PFSK-1 (cell line): ENCODE measurements around the gene TOP1.

Experiments
- POLR2AphosphoS5 ChIP-seq: IDR thresholded peaks from 2 replicates; pipeline ENCODE4 v1.6.1; 2012; ENCODE audit warnings: low read depth, mild to moderate bottlenecking, control low read depth, low read length, moderate library complexity
- REST ChIP-seq, 2 experiments: IDR thresholded peaks; 2 replicates each; pipeline versions ENCODE4 v1.6.1 to v1.8.0; 2011 to 2012; ENCODE audit warnings: low read depth in 2 of 2, low read length in 2 of 2, control low read depth in 1 of 2, inconsistent platforms in 1 of 2, mild to moderate bottlenecking in 1 of 2, moderate library complexity in 1 of 2; ENCODE audit not compliant: insufficient read depth in 1 of 2

GRCh38 chr20:41051009-41051825 lies 22.6 kb downstream of the TOP1 start:
- no peak for TF ChIP-seq POLR2AphosphoS5
- TF ChIP-seq REST (IDR thresholded peaks at IDR 0.05; ENCODE audit: insufficient read depth in 1 of 2, low read depth in 2 of 2, low read length in 2 of 2), result no peak
